HepG2 (cell line): ENCODE data around the gene CACNA1I. TPM values are rescaled to one million over a fixed set of nuclear protein-coding genes. Genes with fewer than 3 reads are reported as not detected.

Experiments
- ATF4 ChIP-seq, 2 experiments: fragments of 450-650 bp in 1 of 2; sonication (generic) in 1 of 2; formaldehyde crosslinking; IDR thresholded peaks; 2 replicates each; pipeline versions ENCODE4 v1.5.0 to v1.8.0; 2020 to 2022; ENCODE audit warnings: mild to moderate bottlenecking in 1 of 2, missing genetic modification reagents in 1 of 2
- GPN1 ChIP-seq: sonication (generic); formaldehyde crosslinking; IDR thresholded peaks from 2 replicates; pipeline ENCODE4 v1.5.1; 2020; ENCODE audit warnings: missing genetic modification reagents, borderline replicate concordance
- HDAC6 ChIP-seq: fragments of 200-600 bp; sonication (generic); IDR thresholded peaks from 2 replicates; pipeline ENCODE4 v1.7.0; 2017; ENCODE audit warnings: mild to moderate bottlenecking, antibody characterized with exemption, low read length, low read depth
- HMGA1 ChIP-seq: sonication (generic); formaldehyde crosslinking; conservative IDR thresholded peaks from 2 replicates; pipeline ENCODE4 v1.4.0; 2020; ENCODE audit warnings: missing genetic modification reagents
- MIER2 ChIP-seq: IDR thresholded peaks from 2 replicates; pipeline ENCODE4 v1.6.1; 2016; ENCODE audit warnings: missing biosample characterization, missing genetic modification reagents
- PRDM15 ChIP-seq: sonication (generic); formaldehyde crosslinking; IDR thresholded peaks from 2 replicates; pipeline ENCODE4 v1.4.0; 2020; ENCODE audit warnings: missing genetic modification reagents
- TCF12 ChIP-seq, 2 experiments: fragments of 450-650 bp in 1 of 2; sonication (generic) in 1 of 2; formaldehyde crosslinking in 1 of 2; IDR thresholded peaks; 2 replicates each; pipeline versions ENCODE4 v1.6.1 to v1.8.0; 2017 to 2022; ENCODE audit warnings: antibody characterized with exemption in 1 of 2, mild to moderate bottlenecking in 1 of 2, missing genetic modification reagents in 1 of 2, moderate library complexity in 1 of 2
- USF2 ChIP-seq, 2 experiments: sonication (generic) in 1 of 2; formaldehyde crosslinking in 1 of 2; IDR thresholded peaks; 2 replicates each; pipeline versions ENCODE4 v1.5.1 to v1.6.1; 2011 to 2020; ENCODE audit warnings: borderline replicate concordance in 1 of 2, low read depth in 1 of 2, low read length in 1 of 2, mild to moderate bottlenecking in 1 of 2, missing genetic modification reagents in 1 of 2, moderate library complexity in 1 of 2
- YEATS2 ChIP-seq: sonication (generic); formaldehyde crosslinking; IDR thresholded peaks from 2 replicates; pipeline ENCODE4 v1.4.0; 2020; ENCODE audit warnings: missing genetic modification reagents, borderline replicate concordance
- ZBTB49 ChIP-seq: sonication (generic); formaldehyde crosslinking; IDR thresholded peaks from 2 replicates; pipeline ENCODE4 v1.4.0; 2020; ENCODE audit warnings: missing genetic modification reagents, borderline replicate concordance
- ZGPAT ChIP-seq: IDR thresholded peaks from 2 replicates; pipeline ENCODE4 v1.6.1; 2016; ENCODE audit warnings: mild to moderate bottlenecking
- ZNF224 ChIP-seq: sonication (generic); formaldehyde crosslinking; IDR thresholded peaks from 2 replicates; pipeline ENCODE4 v1.5.0; 2020; ENCODE audit warnings: mild to moderate bottlenecking, missing genetic modification reagents
- ZNF337 ChIP-seq: sonication (generic); formaldehyde crosslinking; IDR thresholded peaks from 2 replicates; pipeline ENCODE4 v1.5.1; 2020; ENCODE audit warnings: missing genetic modification reagents, low read depth, mild to moderate bottlenecking, borderline replicate concordance
- ZNF496 ChIP-seq: sonication (generic); formaldehyde crosslinking; IDR thresholded peaks from 2 replicates; pipeline ENCODE4 v1.8.1; 2023; ENCODE audit warnings: mild to moderate bottlenecking, moderate library complexity, missing genetic modification reagents; ENCODE audit not compliant: insufficient replicate concordance
- ZNF740 ChIP-seq: sonication (generic); formaldehyde crosslinking; IDR thresholded peaks from 2 replicates; pipeline ENCODE4 v1.4.0; 2020; ENCODE audit warnings: missing genetic modification reagents
- ZSCAN9 ChIP-seq: IDR thresholded peaks from 2 replicates; pipeline ENCODE4 v1.6.1; 2016; ENCODE audit warnings: borderline replicate concordance
- polyA plus RNA-seq, 8 experiments: library from polyadenylated mRNA; depleted of rRNA in 3 of 8; stranded (reverse) in 7 of 8; unstranded in 1 of 8; fragments of >200 nt; fragmentation: Illumina TruSeq in 4 of 8; extraction: Trizol in 4 of 8; gene quantifications; 2 replicates each; pipeline versions ENCODE4 v1.2.1 to v1.2.3, GENCODE V29; 2011 to 2016; ENCODE audit warnings: low read depth in 4 of 8, missing spikeins in 1 of 8, mixed read lengths in 1 of 8; ENCODE audit not compliant: insufficient read depth in 1 of 8
- total RNA-seq, 5 experiments: library from RNA; depleted of rRNA; stranded (reverse); fragments of >200 nt; fragmentation: Illumina TruSeq; extraction: Trizol; gene quantifications; 2 replicates each; pipeline ENCODE4 v1.2.3, GENCODE V29; 2016; ENCODE audit warnings: low read depth in 1 of 5

Gene CACNA1I
- total and polyA plus RNA-seq, 2 of the 13 experiments (the other 11 are each of a cell fraction or from before 2014, with no cell fraction given), result not detected

GRCh38 chr22:39522567-39523300, 47.8 kb upstream of the CACNA1I start (continued):
- TF ChIP-seq USF2 (IDR thresholded peaks at IDR 0.05; ENCODE audit: low read depth, low read length) (no peak), USF2 (CRISPR knock-in tag; IDR thresholded peaks at IDR 0.05; ENCODE audit: borderline replicate concordance) (no peak), ZNF496 (CRISPR knock-in tag) (no peak), GPN1 (no peak), TCF12 (IDR thresholded peaks at IDR 0.05) (no peak), TCF12 (CRISPR knock-in tag; IDR thresholded peaks at IDR 0.05) (no peak), ZNF740 (no peak), ZSCAN9 (CRISPR knock-in tag) (no peak), PRDM15 (CRISPR knock-in tag) (no peak), ATF4 (CRISPR knock-in tag; IDR thresholded peaks at IDR 0.05) (0 out of 4 replicates have a peak, but pooled peaks of 1 of the 2 experiments have one; percentile 27), YEATS2 (no peak), ZGPAT (CRISPR knock-in tag) (no peak; the same call in 1 of the 2 replicates), MIER2 (CRISPR knock-in tag) (no peak), HMGA1 (no peak), HDAC6 (no peak), ZBTB49 (CRISPR knock-in tag) (no peak), ZNF224 (CRISPR knock-in tag) (no peak), ZNF337 (CRISPR knock-in tag) (no peak)
